SK-N-SH (cell line): Measurements from ENCODE around the gene KCNJ12.

Experiments
- TAF1 ChIP-seq: IDR thresholded peaks from 2 replicates; pipeline ENCODE4 v1.6.1; 2012; ENCODE audit warnings: low read depth, mild to moderate bottlenecking, low read length, moderate library complexity, borderline replicate concordance
- TF ChIP-seq, protein P1 (sequence below): IDR thresholded peaks from 2 replicates; pipeline ENCODE4 v1.4.0; 2012; ENCODE audit warnings: low read depth, borderline replicate concordance

DNA sequence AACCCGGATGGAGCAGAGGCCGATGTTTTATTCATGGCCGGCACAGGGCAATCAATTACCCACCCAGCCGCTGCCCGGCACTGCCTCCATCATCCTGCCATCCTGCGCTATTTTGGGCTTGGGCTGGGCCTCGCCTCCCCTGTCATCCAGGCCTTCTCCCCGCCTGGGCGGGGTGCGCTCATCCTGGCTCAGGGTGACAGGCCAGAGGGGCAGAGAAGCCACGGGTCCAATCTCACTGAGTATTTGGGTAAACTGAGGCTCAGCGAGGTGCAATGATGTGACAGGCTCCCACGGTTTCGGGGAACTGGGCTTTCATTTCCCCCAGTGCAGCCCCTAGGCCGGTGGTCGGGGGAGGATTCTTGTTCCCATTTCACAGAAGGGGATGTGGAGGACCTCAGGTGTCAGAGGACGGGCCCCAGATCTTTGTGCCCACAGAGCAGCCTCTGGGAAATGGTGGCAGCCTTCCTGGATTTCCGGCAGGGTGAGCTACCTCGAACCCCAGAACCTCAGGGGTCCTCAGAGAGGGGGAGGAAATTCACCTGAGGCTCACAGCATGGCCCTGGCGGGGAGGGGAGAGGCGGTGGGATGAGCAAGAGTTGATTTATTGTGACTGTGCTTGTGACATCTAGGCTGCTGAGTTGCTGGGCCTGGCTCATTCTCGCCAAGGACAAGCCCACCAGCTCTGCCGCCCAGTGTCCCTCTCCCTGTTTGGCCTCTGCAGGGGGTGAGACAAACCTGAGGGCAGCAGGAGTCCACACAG lies 23.8 kb upstream of the KCNJ12 start:
- TF ChIP-seq TAF1, result no peak
- TF ChIP-seq, protein P1, sequence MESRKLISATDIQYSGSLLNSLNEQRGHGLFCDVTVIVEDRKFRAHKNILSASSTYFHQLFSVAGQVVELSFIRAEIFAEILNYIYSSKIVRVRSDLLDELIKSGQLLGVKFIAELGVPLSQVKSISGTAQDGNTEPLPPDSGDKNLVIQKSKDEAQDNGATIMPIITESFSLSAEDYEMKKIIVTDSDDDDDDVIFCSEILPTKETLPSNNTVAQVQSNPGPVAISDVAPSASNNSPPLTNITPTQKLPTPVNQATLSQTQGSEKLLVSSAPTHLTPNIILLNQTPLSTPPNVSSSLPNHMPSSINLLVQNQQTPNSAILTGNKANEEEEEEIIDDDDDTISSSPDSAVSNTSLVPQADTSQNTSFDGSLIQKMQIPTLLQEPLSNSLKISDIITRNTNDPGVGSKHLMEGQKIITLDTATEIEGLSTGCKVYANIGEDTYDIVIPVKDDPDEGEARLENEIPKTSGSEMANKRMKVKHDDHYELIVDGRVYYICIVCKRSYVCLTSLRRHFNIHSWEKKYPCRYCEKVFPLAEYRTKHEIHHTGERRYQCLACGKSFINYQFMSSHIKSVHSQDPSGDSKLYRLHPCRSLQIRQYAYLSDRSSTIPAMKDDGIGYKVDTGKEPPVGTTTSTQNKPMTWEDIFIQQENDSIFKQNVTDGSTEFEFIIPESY, result no peak
